Measurements from ENCODE around the gene CDH23.

Gene CDH23

GRCh38 chr10:71555087-71555723 lies 158.5 kb downstream of the CDH23 start:
- Mint-ChIP-seq H3K27me3 (no peaks in the 10 kb centered on the region), H3K27ac (no peak overlapping the region), H3K4me1 (no peaks in the 10 kb centered on the region), H3K9me3 (no peaks in the 10 kb centered on the region), H3K4me3 (no peak overlapping the region)
- DNase-seq: no peak
- no peak for ATAC-seq

GRCh38 chr10:71555724-71556119 lies 159.0 kb downstream of the CDH23 start:
- H3K4me1 Mint-ChIP-seq: no peaks in the 10 kb centered on the region
- DNase-seq: no peak
- ATAC-seq: no peak

GRCh38 chr10:71558991-71559390 lies 162.3 kb downstream of the CDH23 start:
- Mint-ChIP-seq H3K4me1 (no peaks in the 10 kb centered on the region), H3K27ac (no peak overlapping the region), H3K4me3 (no peak overlapping the region), H3K27me3 (peaks cover 22% of the 10 kb centered on the region), H3K9me3 (no peaks in the 10 kb centered on the region)
- ATAC-seq: no peak
- no peak for DNase-seq

More at GRCh38 chr10:71555724-71556119, 159.0 kb downstream of the CDH23 start:
- Mint-ChIP-seq H3K27me3 (peaks cover 2% of the 10 kb centered on the region), H3K27ac (no peak overlapping the region), H3K9me3 (no peaks in the 10 kb centered on the region), H3K4me3 (no peak overlapping the region)

DNA sequence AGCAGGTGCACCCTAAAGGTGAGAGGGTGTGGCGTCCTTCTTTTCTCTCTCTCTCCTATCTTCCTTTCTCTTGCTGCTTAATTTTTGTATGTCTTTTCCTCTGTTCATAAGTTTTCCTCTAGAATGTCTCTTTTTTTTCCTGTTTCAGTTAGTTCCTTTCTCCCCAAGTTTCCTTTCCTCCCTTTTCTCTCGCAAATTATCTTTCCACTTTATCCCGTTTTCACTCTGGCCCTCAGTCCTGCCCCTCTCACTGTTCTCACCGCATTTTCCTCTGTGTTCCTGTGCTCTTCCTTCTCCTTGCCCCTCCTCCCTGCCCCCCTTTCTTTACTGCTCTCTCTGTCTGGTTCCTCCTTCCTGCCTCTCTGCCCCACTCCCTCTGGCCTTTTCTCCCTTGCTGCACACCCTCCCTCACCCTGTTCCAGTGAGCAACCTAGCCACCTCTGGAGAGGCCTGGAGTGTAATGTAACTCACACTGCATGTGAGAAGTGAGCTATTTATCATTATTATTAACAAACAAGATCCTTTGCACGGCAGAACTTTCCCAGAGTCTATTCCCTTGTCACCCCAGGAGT lies 164.4 kb downstream of the CDH23 start:
- no peaks in the 10 kb centered on the region for H3K4me1 Mint-ChIP-seq
- H3K4me3 Mint-ChIP-seq: no peak overlapping the region
- DNase-seq (no peak), ATAC-seq (no peak)
- H3K9me3 Mint-ChIP-seq: no peaks in the 10 kb centered on the region
- peaks cover 33% of the 10 kb centered on the region for H3K27me3 Mint-ChIP-seq
- H3K27ac Mint-ChIP-seq: peak overlapping the region in 1 of 2 donors; percentile 15

DNA sequence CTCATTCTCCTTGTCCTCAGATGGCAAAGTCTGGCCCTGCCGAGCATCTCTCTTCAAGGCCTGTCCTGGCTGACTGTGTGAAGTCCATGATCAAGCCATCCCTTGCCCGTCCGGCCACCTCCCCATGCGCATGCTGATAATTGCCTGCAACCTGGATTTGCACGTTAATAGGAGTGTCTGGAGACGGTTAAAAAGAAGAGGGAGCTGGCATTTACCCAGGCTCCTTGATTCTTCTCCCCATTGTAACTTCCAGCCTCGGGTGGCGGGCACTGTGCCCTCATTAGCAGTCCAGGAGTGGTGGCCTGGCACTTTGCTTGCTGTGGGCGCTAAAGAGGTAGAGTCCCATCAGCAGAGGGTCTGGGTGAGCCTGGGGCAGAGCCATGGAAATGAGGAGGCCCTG lies 165.5 kb downstream of the CDH23 start:
- DNase-seq (no peak), ATAC-seq (no peak)
- Mint-ChIP-seq H3K4me1 (no peaks in the 10 kb centered on the region), H3K27me3 (peaks cover 33% of the 10 kb centered on the region), H3K9me3 (no peaks in the 10 kb centered on the region), H3K27ac (no peak overlapping the region), H3K4me3 (no peak overlapping the region)

DNA sequence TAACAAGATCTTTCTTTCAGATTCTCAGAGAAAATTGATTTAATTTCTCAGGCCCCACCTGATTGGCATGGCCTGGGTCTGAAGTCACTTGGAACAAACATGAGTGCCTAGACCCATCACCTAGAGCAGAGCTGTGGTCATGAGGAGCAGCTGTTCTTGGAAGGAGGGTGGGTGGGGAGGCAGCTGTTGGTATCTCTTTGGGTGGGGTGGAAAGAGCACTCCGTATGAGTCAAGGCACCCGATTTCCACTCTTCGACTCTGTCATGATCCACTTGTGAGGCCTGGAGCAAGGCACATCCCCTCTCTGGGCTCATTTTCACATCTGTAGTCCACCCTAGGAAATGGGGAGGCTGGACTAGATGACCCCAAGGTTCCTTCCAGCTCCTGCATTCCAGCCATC lies 166.2 kb downstream of the CDH23 start:
- ATAC-seq: no peak
- Mint-ChIP-seq H3K4me3 (no peak overlapping the region), H3K9me3 (no peaks in the 10 kb centered on the region), H3K27me3 (peaks cover 33% of the 10 kb centered on the region), H3K4me1 (no peaks in the 10 kb centered on the region), H3K27ac (no peak overlapping the region)
- no peak for DNase-seq

GRCh38 chr10:71564194-71564820 lies 167.6 kb downstream of the CDH23 start:
- Mint-ChIP-seq H3K9me3 (no peaks in the 10 kb centered on the region), H3K27ac (no peak overlapping the region), H3K4me1 (no peaks in the 10 kb centered on the region), H3K27me3 (peaks cover 33% of the 10 kb centered on the region), H3K4me3 (no peak overlapping the region)
- DNase-seq: no peak
- no peak for ATAC-seq

- DNase-seq: no peak
- Mint-ChIP-seq H3K27me3 (peaks cover 33% of the 10 kb centered on the region), H3K4me1 (no peaks in the 10 kb centered on the region), H3K4me3 (no peak overlapping the region), H3K27ac (peak overlapping the region in 1 of 2 donors; percentile 37), H3K9me3 (no peaks in the 10 kb centered on the region)
- no peak for ATAC-seq
These were observed 168.7 kb downstream of the CDH23 start for GRCh38 chr10:71565284-71566000.

DNA sequence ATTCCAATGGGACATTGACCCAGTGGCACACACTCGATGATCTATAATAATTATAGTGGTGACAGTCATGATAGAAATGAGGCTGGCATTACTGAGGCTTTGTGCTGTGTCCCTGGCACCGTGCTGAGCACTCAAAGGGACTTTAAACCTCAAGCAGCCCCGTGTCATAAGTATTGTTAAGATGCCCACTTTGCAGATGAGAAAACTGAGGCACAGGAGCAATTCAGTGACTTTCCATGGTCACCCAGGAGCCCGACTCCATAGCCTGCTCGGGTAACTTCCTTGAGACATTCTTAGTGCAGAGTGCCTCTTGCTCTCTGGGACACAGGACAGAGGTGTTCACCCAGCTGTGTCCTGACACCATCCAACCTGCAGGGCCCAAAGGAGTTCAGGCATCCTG lies 170.3 kb downstream of the CDH23 start:
- peaks cover 19% of the 10 kb centered on the region for H3K27me3 Mint-ChIP-seq
- H3K27ac Mint-ChIP-seq: no peak overlapping the region
- no peaks in the 10 kb centered on the region for H3K4me1 Mint-ChIP-seq
- ATAC-seq (no peak), DNase-seq (no peak)
- H3K4me3 Mint-ChIP-seq: no peak overlapping the region
- no peaks in the 10 kb centered on the region for H3K9me3 Mint-ChIP-seq

DNA sequence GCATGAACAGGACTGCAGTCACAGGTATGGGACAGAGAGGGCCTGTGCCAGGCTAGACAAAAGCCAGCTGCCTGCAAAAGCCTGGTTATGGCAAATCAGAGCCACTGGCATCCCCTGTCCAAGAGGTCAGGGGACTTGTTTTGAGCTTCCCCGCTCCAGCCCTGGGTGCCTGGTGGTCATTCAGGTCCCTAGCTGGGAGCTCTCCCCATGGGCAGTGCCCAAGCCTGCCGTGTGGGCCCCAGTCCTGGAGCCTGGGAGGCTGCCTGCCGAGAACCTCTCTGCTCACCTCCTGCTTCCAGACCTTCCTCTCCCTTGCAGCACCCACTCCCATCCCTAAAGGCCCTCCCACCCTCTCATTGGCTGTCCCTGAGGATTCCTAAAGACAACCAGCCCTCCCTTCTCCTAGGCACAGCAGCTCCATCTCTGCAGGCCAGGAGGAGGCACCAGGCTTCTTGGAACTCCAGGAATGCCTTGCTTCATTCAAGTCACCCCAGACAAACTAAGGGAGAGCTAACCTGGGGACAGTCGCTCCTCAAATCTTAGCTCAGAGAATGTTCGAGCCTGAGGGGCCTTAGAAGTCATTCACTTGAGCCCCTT lies 172.3 kb downstream of the CDH23 start:
- Mint-ChIP-seq H3K4me1 (no peaks in the 10 kb centered on the region), H3K9me3 (no peaks in the 10 kb centered on the region), H3K27me3 (peaks cover 11% of the 10 kb centered on the region), H3K4me3 (no peak overlapping the region), H3K27ac (peak overlapping the region in 1 of 2 donors; percentile 21)
- DNase-seq (no peak), ATAC-seq (no peak)

DNA sequence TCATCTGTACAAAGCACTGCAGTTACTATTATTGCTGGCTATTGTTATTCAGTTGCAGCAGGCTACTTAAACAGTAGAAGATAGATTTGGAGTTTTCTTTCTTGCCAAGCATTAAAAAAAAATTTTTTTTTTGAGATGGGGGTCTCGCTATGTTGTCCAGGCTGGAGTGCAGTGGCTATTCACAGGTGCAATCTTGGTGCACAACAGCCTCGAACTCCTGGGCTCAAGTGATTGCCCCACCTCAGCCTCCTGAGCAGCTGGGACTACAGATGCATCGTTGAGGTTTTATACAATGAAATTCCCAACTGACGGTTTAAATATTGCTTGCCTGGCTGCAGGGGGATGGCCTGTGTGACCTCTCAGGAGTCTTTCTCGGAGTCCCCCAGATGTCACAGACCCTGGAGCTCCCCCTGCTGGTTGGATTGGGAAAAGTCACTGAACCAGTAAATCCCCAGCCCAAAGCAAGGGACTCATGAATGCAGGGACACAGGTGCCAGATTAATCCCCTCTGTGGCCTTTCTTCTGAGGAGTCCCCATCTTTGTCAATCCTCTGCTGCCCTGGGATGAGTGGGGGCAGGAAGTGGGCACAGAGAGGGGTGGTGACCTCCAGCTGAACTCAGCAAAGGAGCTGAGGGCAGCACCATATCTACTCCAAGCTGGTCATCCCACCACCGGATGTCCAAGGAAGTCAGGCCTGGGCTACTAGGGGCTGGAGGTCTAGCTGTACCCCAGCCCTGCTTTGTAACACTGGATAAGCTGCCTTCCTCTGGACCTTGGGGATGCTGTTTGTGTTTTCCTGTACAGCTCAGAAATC lies 173.3 kb downstream of the CDH23 start:
- DNase-seq: peak; percentile 71 to 76
- no peak overlapping the region for H3K4me3 Mint-ChIP-seq
- peaks cover 3% of the 10 kb centered on the region for H3K27me3 Mint-ChIP-seq
- H3K27ac Mint-ChIP-seq: peak overlapping the region in 1 of 2 donors; percentile 83
- ATAC-seq: peak; percentile 68
- H3K4me1 Mint-ChIP-seq: no peaks in the 10 kb centered on the region
- H3K9me3 Mint-ChIP-seq: no peaks in the 10 kb centered on the region

DNA sequence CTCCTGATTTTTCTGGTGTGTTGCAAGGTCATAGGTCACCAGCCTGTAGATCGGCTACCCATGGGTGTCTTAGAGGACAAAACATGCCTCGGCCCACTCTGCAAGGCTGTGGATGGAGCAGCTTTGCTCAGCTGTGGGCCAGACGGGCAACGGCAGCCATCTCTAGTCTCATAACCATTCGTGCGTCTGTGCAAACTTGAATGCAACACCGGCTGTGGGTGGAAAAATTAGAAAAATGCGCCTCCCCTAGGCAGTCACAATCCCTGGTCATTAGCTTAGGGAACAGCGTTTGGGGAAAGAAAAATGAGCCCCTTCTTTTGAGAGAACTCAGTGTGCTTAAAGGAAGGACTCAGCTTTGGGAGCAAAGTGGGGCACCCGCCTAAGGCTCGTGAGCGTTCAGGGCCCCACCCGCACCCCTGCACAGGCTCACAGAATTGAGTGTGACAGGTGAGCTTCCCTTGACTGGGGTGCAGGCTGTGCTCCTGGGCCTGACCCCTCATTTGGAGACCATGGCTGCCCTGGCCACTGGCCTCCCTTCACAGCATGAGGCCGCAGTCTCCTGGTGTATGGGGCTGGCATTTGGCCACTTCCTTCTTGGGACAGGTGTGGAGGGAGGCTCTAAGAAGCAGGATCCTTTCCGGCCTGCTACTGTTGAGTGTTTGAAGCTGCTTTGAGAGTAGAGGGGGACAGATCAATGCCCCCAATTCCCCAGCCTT lies 174.9 kb downstream of the CDH23 start:
- no peaks in the 10 kb centered on the region for H3K9me3 Mint-ChIP-seq
- no peak overlapping the region for H3K4me3 Mint-ChIP-seq
- H3K27me3 Mint-ChIP-seq: no peaks in the 10 kb centered on the region
- no peak for DNase-seq
- no peak for ATAC-seq
- no peak overlapping the region for H3K27ac Mint-ChIP-seq
- H3K4me1 Mint-ChIP-seq: no peaks in the 10 kb centered on the region

- no peaks in the 10 kb centered on the region for H3K4me1 Mint-ChIP-seq
- ATAC-seq (no peak), DNase-seq (no peak)
- no peaks in the 10 kb centered on the region for H3K9me3 Mint-ChIP-seq
- no peak overlapping the region for H3K4me3 Mint-ChIP-seq
- no peak overlapping the region for H3K27ac Mint-ChIP-seq
- H3K27me3 Mint-ChIP-seq: no peaks in the 10 kb centered on the region
These were observed 176.2 kb downstream of the CDH23 start for GRCh38 chr10:71572962-71573361.

- no peaks in the 10 kb centered on the region for H3K27me3 Mint-ChIP-seq
- no peak for DNase-seq
- H3K27ac Mint-ChIP-seq: no peak overlapping the region
- H3K4me3 Mint-ChIP-seq: no peak overlapping the region
- H3K4me1 Mint-ChIP-seq: no peaks in the 10 kb centered on the region
- ATAC-seq: no peak
- H3K9me3 Mint-ChIP-seq: no peaks in the 10 kb centered on the region
These were observed 177.1 kb downstream of the CDH23 start for GRCh38 chr10:71573562-71574518.

Measured in stimulated activated naive CD8-positive, alpha-beta T cell treated with anti-CD3 and anti-CD28 coated beads, Interleukin-15, amount 100 ng/mL, for 72 hours (primary cell).